Subcutaneous adipose tissue (tissue), 4 donors: ENCODE data around the gene HLF. TPM values are rescaled to one million over a fixed set of nuclear protein-coding genes. Genes with fewer than 3 reads are reported as not detected.

ENCODE experiments used
- CTCF ChIP-seq: fragments of 450-650 bp; IDR thresholded peaks from one replicate; pipeline ENCODE4 v1.5.1; 2016; ENCODE audit warnings: low read depth, mild to moderate bottlenecking, control low read depth, antibody characterized with exemption, moderate library complexity
- total RNA-seq, 4 donors: library from RNA; depleted of rRNA; stranded (reverse); fragments of >200 nt; gene quantifications; one replicate each; pipeline ENCODE4 v1.1.0, GENCODE V29; 2016

The HLF gene
- total RNA-seq, 4 donors from 2014 or later = 8.5 to 23.4 (median 11.5) TPM

GRCh38 chr17:55248077-55248476 is 16.7 kb upstream of the HLF start:
- TF ChIP-seq CTCF = no peak

GRCh38 chr17:55249861-55250260 is 14.9 kb upstream of the HLF start:
- no peak for TF ChIP-seq CTCF

GRCh38 chr17:55254375-55254774 is 10.4 kb upstream of the HLF start:
- no peak for TF ChIP-seq CTCF

- TF ChIP-seq CTCF = no peak
These were observed 6.1 kb upstream of the HLF start for GRCh38 chr17:55258578-55259135.

GRCh38 chr17:55259684-55260111 is 5.1 kb upstream of the HLF start:
- no peak for TF ChIP-seq CTCF

GRCh38 chr17:55261311-55261710 is 3.4 kb upstream of the HLF start:
- no peak for TF ChIP-seq CTCF

GRCh38 chr17:55263569-55264277 is 1.0 kb upstream of the HLF start:
- no peak for TF ChIP-seq CTCF
